ENCODE measurements around the gene MNDA.

GRCh38 chr1:158830904-158831507, at the start of gene MNDA:
- TF ChIP-seq CTCF (IDR thresholded peaks at IDR 0.05) (no peak), POLR2A (IDR thresholded peaks at IDR 0.05) (no peak)

Measured in thyroid gland (tissue), 4 donors.